Measurements from ENCODE around the gene C2orf68.

DNA sequence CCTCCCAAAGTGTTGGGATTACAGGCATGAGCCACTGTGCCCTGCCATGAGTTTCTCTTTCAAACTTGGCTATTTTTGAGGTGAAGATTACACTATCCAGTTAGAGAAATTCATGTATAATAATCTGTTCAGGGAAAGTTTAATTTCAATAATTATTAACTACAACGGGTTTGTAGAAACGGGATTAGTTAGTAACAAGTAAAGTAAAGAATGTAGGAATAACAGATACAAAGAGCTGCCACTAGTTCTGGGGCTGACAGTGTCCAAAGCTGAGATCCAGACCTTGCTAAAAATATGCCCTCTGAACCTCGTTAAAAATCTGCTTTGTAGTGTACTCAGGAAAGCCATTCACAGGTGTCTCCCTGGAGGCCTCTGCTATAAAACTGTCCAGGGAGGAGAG, 39.2 kb upstream of the C2orf68 start:
- TF ChIP-seq, protein P1, sequence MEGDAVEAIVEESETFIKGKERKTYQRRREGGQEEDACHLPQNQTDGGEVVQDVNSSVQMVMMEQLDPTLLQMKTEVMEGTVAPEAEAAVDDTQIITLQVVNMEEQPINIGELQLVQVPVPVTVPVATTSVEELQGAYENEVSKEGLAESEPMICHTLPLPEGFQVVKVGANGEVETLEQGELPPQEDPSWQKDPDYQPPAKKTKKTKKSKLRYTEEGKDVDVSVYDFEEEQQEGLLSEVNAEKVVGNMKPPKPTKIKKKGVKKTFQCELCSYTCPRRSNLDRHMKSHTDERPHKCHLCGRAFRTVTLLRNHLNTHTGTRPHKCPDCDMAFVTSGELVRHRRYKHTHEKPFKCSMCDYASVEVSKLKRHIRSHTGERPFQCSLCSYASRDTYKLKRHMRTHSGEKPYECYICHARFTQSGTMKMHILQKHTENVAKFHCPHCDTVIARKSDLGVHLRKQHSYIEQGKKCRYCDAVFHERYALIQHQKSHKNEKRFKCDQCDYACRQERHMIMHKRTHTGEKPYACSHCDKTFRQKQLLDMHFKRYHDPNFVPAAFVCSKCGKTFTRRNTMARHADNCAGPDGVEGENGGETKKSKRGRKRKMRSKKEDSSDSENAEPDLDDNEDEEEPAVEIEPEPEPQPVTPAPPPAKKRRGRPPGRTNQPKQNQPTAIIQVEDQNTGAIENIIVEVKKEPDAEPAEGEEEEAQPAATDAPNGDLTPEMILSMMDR (IDR thresholded peaks at IDR 0.05) = no peak
- no peak for TF ChIP-seq POLR2A (IDR thresholded peaks at IDR 0.05)

Data from tibial nerve (tissue), 3 donors.